HG02884 (cell line): ENCODE results near the gene CEMP1.

Source experiments
- ATAC-seq: cut with Tn5 transposase; IDR thresholded peaks from one replicate; pipeline ENCODE4 v1.9.1; 2021; ENCODE audit warnings: mild to moderate bottlenecking, moderate library complexity; ENCODE audit not compliant: unreplicated experiment

CEMP1 gene

GRCh38 chr16:2505695-2506094, 25.5 kb downstream of the CEMP1 start:
- ATAC-seq = no peak

GRCh38 chr16:2501946-2502895, 29.0 kb downstream of the CEMP1 start:
- ATAC-seq = no peak

GRCh38 chr16:2500918-2501750, 30.1 kb downstream of the CEMP1 start:
- ATAC-seq = no peak

GRCh38 chr16:2500430-2500917, 30.7 kb downstream of the CEMP1 start:
- no peak for ATAC-seq

DNA sequence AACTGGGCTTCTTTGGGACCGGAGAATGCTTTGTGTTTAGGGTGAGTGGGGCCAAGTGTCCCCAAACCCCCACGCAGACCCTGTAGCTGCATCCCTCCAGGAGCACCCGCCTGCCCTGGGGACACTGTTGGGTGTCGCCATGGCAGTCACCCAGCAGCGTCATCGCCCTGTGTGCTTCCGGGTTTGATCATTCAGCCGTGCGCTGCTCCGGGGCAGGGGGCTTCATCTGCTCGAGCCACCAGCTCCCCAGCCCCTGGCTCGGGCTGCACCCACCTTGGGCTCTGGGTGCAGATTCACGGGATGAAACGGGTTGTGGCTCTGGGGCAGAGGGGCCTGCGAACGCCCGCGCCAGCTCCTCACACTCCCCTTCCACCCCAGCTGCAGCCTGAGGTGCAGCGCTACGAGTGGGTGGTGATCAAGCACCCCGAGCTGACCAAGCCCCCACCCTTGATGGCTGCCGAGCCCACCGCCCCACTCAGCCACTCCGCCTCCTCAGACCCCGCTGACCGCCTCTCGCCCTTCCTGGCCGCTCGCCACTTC, 31.2 kb downstream of the CEMP1 start:
- no peak for ATAC-seq

DNA sequence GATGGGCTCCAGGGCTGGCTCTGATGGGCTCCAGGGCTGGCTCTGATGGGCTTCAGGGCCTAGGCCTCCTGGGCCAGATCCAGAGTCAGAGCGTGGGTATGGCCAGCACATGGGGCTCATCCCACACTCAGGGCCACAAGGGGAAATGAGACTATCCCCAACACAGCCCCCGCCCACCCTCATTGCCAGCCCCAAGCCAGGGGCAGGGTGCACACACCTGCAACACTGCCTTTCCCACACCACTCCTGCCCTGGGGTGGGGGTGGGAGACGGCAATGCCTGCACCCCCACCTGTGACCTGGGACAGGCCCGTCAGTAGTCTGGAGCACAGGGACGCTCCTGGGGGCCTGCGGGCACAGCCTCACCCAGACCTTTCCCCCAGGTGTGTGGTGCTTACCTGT, 31.8 kb downstream of the CEMP1 start:
- no peak for ATAC-seq

DNA sequence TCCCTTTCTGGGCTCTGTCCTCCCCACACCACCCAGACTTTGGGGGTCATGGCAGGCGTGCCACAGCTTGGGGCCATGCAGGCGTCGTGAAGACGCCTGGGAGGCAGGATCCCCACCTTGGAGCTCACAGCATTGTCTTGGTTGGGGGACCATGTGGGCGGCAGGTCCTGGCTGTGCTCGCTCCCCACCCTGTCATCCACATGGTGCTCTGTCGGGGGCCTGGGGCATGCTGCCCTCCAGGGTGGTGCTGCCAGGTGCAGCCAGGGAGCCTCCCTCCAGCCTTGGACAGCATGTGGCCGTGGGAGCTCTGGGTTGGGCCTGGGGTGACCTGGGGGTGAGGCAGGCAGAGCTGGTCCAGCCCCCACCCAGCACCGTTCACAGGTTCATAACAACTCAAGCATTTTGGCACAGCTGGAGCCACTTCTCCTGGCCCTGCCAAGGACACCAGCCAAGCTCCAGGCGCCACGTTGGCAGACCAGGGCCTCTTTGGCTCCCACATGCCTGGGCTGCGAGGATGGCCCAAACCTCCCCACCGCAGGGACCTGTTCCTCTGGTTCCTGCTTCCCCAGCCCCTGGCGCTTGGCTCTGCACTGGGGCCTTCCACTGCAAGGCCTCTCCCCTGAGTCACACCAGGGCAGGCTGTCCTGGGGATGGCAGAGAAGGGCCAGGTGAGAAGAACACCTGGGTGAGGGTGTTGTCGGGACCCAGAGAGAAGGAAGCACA, 32.5 kb downstream of the CEMP1 start:
- ATAC-seq = no peak

GRCh38 chr16:2497695-2498484, 33.3 kb downstream of the CEMP1 start:
- ATAC-seq = no peak

- no peak for ATAC-seq
These were observed 34.0 kb downstream of the CEMP1 start for GRCh38 chr16:2497116-2497630.

GRCh38 chr16:2496223-2497115, 34.7 kb downstream of the CEMP1 start:
- no peak for ATAC-seq

- ATAC-seq = no peak
These were observed 36.2 kb downstream of the CEMP1 start for GRCh38 chr16:2495041-2495440.

GRCh38 chr16:2494616-2495015, 36.6 kb downstream of the CEMP1 start:
- no peak for ATAC-seq

- no peak for ATAC-seq
These were observed 37.6 kb downstream of the CEMP1 start for GRCh38 chr16:2493605-2494004.

DNA sequence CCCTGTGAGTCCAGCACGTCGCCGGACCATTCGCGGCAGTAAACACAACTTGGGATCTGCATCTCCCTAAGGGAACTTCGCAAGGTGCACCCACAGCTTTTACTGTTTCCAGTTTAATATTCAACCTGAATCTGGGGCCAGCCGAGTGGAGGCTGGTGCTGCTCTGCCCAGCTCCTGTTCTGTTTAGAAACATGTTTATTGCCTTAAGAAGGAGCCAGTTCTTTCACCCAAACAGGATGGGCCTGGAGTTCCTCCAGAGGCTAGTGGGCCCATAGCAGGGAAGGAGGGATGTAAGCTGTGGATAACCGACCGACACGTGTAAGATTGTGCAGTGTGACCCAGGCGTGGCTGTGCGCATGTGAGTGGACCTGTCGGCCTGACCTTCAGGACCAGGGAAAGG, 38.9 kb downstream of the CEMP1 start:
- no peak for ATAC-seq

GRCh38 chr16:2490190-2491105, 40.8 kb downstream of the CEMP1 start:
- ATAC-seq = no peak

DNA sequence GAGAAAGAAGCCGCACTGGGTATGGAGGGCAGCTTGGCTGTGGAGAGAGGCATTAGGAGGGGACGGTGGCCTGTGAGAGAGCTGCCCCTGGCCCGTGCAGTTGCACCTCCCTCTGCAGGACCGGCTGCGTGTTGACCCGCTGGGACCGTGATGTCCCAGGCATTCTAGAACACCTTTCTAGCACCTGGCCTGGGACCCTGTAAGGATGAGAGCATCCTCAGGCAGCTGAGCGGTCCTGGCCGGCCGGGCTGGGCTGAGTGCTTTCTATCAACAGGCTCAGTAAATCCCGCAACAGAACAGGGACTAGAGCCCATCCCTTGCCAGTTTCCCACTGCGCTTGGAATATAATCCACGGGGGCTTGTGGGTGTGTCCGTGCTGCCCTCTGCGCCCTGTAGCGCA, 41.6 kb downstream of the CEMP1 start:
- ATAC-seq = no peak

GRCh38 chr16:2487903-2488531, 43.2 kb downstream of the CEMP1 start:
- no peak for ATAC-seq
